SK-N-SH (cell line): Measurements from ENCODE around the gene ETHE1. TPM values are rescaled to one million over a fixed set of nuclear protein-coding genes. Genes with fewer than 3 reads are reported as not detected.

ENCODE experiments used
- CTCF ChIA-PET: fragments of 300-600, 350-600 bp; formaldehyde crosslinking; extraction: SDS; loops from one replicate; lab custom pipeline; 2021; lab: Yijun Ruan, JAX
- POLR2A ChIA-PET: fragments of 350-600 bp; sonication (Branson Sonifier 250); formaldehyde crosslinking; extraction: SDS; loops from one replicate; lab custom pipeline; 2020; ENCODE audit warnings: antibody characterized with exemption, inconsistent platforms; lab: Yijun Ruan, JAX
- DNase-seq: peaks from one replicate; pipeline ENCODE4 v3.0.0; 2012
- H2AFZ ChIP-seq: fragments of 200-600 bp; sonication (generic); 2 replicates; pipeline ENCODE4 v1.8.1; 2016; ENCODE audit warnings: antibody characterized with exemption, mild to moderate bottlenecking, low read depth
- H3F3A ChIP-seq: fragments of 200-600 bp; sonication (generic); replicated peaks from 2 replicates; pipeline ENCODE3; 2016; ENCODE audit warnings: antibody characterized with exemption, mild to moderate bottlenecking; ENCODE audit not compliant: insufficient read depth
- H3K27ac ChIP-seq, 2 experiments: fragments of 200-500 bp in 1 of 2; fragments of 200-600 bp in 1 of 2; sonication (Bioruptor generic) in 1 of 2; sonication (generic), shearing (Covaris generic) in 1 of 2; 2 replicates each; pipeline versions ENCODE4 v1.5.1 to v1.6.1; 2014 to 2016; ENCODE audit warnings: low read depth in 2 of 2, inconsistent platforms in 1 of 2, low read length in 1 of 2, mild to moderate bottlenecking in 1 of 2, mixed read lengths in 1 of 2
- H3K27me3 ChIP-seq: fragments of 200-600 bp; sonication (generic), shearing (Covaris generic); 2 replicates; pipeline ENCODE4 v1.6.1; 2016; ENCODE audit warnings: mixed run types; ENCODE audit not compliant: insufficient read depth
- H3K36me3 ChIP-seq, 2 experiments: fragments of 200-500 bp in 1 of 2; fragments of 200-600 bp in 1 of 2; sonication (Bioruptor generic) in 1 of 2; sonication (generic) in 1 of 2; replicated peaks in 1 of 2; 2 replicates each; pipeline versions ENCODE3 to v1.5.1; 2014 to 2016; ENCODE audit warnings: low read length in 1 of 2, mild to moderate bottlenecking in 1 of 2; ENCODE audit not compliant: insufficient read depth in 2 of 2, control insufficient read depth in 1 of 2
- H3K4me1 ChIP-seq, 2 experiments: fragments of 200-500 bp in 1 of 2; fragments of 200-600 bp in 1 of 2; sonication (Bioruptor generic) in 1 of 2; sonication (generic), shearing (Covaris generic) in 1 of 2; 2 replicates each; pipeline versions ENCODE4 v1.5.1 to v1.6.1; 2014 to 2016; ENCODE audit warnings: low read depth in 1 of 2, low read length in 1 of 2, mixed run types in 1 of 2; ENCODE audit not compliant: insufficient read depth in 2 of 2, control insufficient read depth in 1 of 2
- H3K4me2 ChIP-seq: fragments of 200-600 bp; sonication (generic), shearing (Covaris generic); 2 replicates; pipeline ENCODE4 v1.6.1; 2017; ENCODE audit warnings: mixed run types
- H3K4me3 ChIP-seq, 2 experiments: fragments of 200-500 bp in 1 of 2; fragments of 200-600 bp in 1 of 2; sonication (Bioruptor generic) in 1 of 2; sonication (generic), shearing (Covaris generic) in 1 of 2; 2 replicates each; pipeline versions ENCODE4 v1.5.1 to v1.8.1; 2014 to 2016; ENCODE audit warnings: low read depth in 2 of 2, inconsistent platforms in 1 of 2, low read length in 1 of 2, mild to moderate bottlenecking in 1 of 2, mixed read lengths in 1 of 2, moderate library complexity in 1 of 2
- H3K79me2 ChIP-seq: fragments of 200-600 bp; sonication (generic); 2 replicates; pipeline ENCODE4 v1.8.1; 2017; ENCODE audit warnings: mild to moderate bottlenecking; ENCODE audit not compliant: insufficient read depth
- H3K9ac ChIP-seq: fragments of 200-600 bp; sonication (generic); 2 replicates; pipeline ENCODE4 v1.6.1; 2017; ENCODE audit warnings: mixed run types
- H3K9me2 ChIP-seq: fragments of 200-600 bp; sonication (generic); 2 replicates; pipeline ENCODE4 v1.6.1; 2017; ENCODE audit warnings: mixed run types
- H3K9me3 ChIP-seq: fragments of 200-600 bp; sonication (generic); 2 replicates; pipeline ENCODE4 v1.6.1; 2017; ENCODE audit warnings: mixed run types, mild to moderate bottlenecking, moderate library complexity
- H4K20me1 ChIP-seq: fragments of 200-600 bp; sonication (generic); 2 replicates; pipeline ENCODE4 v1.6.1; 2017; ENCODE audit warnings: mild to moderate bottlenecking, mixed run types; ENCODE audit not compliant: insufficient read depth
- CHD2 ChIP-seq: fragments of 150-350 bp; IDR thresholded peaks from 2 replicates; pipeline ENCODE4 v1.6.1; 2018; ENCODE audit warnings: low read length; ENCODE audit not compliant: partially characterized antibody
- CTCF ChIP-seq: fragments of 200-600 bp; sonication (generic); IDR thresholded peaks from 2 replicates; pipeline ENCODE4 v1.6.1; 2017; ENCODE audit warnings: antibody characterized with exemption, mild to moderate bottlenecking, moderate library complexity
- FOXJ3 ChIP-seq: sonication (generic); formaldehyde crosslinking; IDR thresholded peaks from 2 replicates; pipeline ENCODE4 v1.5.1; 2020; ENCODE audit warnings: mild to moderate bottlenecking, missing genetic modification reagents
- GABPA ChIP-seq: IDR thresholded peaks from 2 replicates; pipeline ENCODE4 v1.4.0; 2012; ENCODE audit warnings: low read depth, mild to moderate bottlenecking
- IRF3 ChIP-seq: fragments of 150-350 bp; IDR thresholded peaks from 2 replicates; pipeline ENCODE4 v1.6.1; 2016; ENCODE audit warnings: mild to moderate bottlenecking, low read depth, low read length
- MAX ChIP-seq: IDR thresholded peaks from 2 replicates; pipeline ENCODE4 v1.4.0; 2012; ENCODE audit warnings: low read depth
- MEF2A ChIP-seq: IDR thresholded peaks from 2 replicates; pipeline ENCODE4 v1.4.0; 2012; ENCODE audit warnings: low read depth, borderline replicate concordance
- MXI1 ChIP-seq: IDR thresholded peaks from 2 replicates; pipeline ENCODE4 v1.6.1; 2012; ENCODE audit warnings: mild to moderate bottlenecking, low read depth, low read length, improper control_type of control experiment
- NFIC ChIP-seq: IDR thresholded peaks from 2 replicates; pipeline ENCODE4 v1.4.0; 2012; ENCODE audit warnings: borderline replicate concordance
- NRF1 ChIP-seq: IDR thresholded peaks from 2 replicates; pipeline ENCODE4 v1.6.1; 2012; ENCODE audit warnings: low read depth, mild to moderate bottlenecking, low read length
- RAD21 ChIP-seq: IDR thresholded peaks from 2 replicates; pipeline ENCODE4 v1.6.1; 2012; ENCODE audit warnings: mild to moderate bottlenecking, low read length
- RCOR1 ChIP-seq: fragments of 150-350 bp; IDR thresholded peaks from 2 replicates; pipeline ENCODE4 v1.6.1; 2017; ENCODE audit warnings: antibody characterized with exemption, low read length
- REST ChIP-seq: IDR thresholded peaks from 2 replicates; pipeline ENCODE4 v1.6.1; 2012; ENCODE audit warnings: mild to moderate bottlenecking, low read depth, low read length, moderate library complexity
- RFX5 ChIP-seq: IDR thresholded peaks from 2 replicates; pipeline ENCODE4 v1.6.1; 2012; ENCODE audit warnings: mild to moderate bottlenecking, improper control_type of control experiment, low read length
- RXRA ChIP-seq: IDR thresholded peaks from 2 replicates; pipeline ENCODE4 v1.4.0; 2012; ENCODE audit warnings: low read depth, mild to moderate bottlenecking, borderline replicate concordance
- TEAD4 ChIP-seq: IDR thresholded peaks from 2 replicates; pipeline ENCODE4 v1.4.0; 2012; ENCODE audit warnings: mild to moderate bottlenecking, borderline replicate concordance; ENCODE audit not compliant: insufficient read depth
- ZBTB33 ChIP-seq: IDR thresholded peaks from 2 replicates; pipeline ENCODE4 v1.4.0; 2012; ENCODE audit warnings: low read depth, borderline replicate concordance
- WGBS: methylation state at CpG from one replicate; pipeline ENCODE4 v1.1.6; 2017; ENCODE audit warnings: low lambda C conversion rate; 5-methylcytosine and 5-hydroxymethylcytosine counted together
- polyA plus RNA-seq, 3 experiments: library from polyadenylated mRNA; depleted of rRNA; stranded (reverse); fragments of >200 nt; gene quantifications; 2 replicates each; pipeline ENCODE4 v1.2.3, GENCODE V29; 2012

Gene ETHE1
- polyA plus RNA-seq, 1 of the 3 experiments (the other 2 are of a cell fraction) = 86.2 TPM

GRCh38 chr19:43460362-43461016, 66.5 kb downstream of the ETHE1 start:
- DNase-seq = no peak
- POLR2A ChIA-PET = no interaction called here

More at GRCh38 chr19:43460362-43461016, 66.5 kb downstream of the ETHE1 start:
- Histone ChIP-seq H3F3A (peaks cover 8% of the 10 kb centered on the region), H3K9ac (no peak overlapping the region), H3K4me2 (no peak overlapping the region), H3K27me3 (no peaks in the 10 kb centered on the region), H2AFZ (no peak overlapping the region), H3K9me2 (no peaks in the 10 kb centered on the region), H3K79me2 (no peaks in the 10 kb centered on the region), H3K4me1 (peaks cover 5 to 10% of the 10 kb centered on the region in 2 experiments; a peak in 2 of 4 replicates), H3K4me3 (no peak overlapping the region), H3K36me3 (no peaks in the 10 kb centered on the region), H3K27ac (no peak overlapping the region)
- CTCF ChIA-PET = interaction anchor here (1.4 to 2.3 kb wide), 3 partner anchors 13 to 59 kb away, joined by 6 to 27 read pairs (median 9); no protein-coding TSS in a partner anchor
- TF ChIP-seq GABPA (no peak), ZBTB33 (no peak), MEF2A (no peak), FOXJ3 (CRISPR knock-in tag) (no peak), NRF1 (no peak), CTCF (no peak), NFIC (no peak), IRF3 (no peak), RXRA (no peak), RAD21 (no peak), RFX5 (no peak), REST (no peak), MXI1 (no peak), TEAD4 (no peak), CHD2 (no peak), MAX (no peak), RCOR1 (no peak)
- TF ChIP-seq, all 33 proteins: peak for 0
- H3K9me3 ChIP-seq = no peaks in the 10 kb centered on the region
- no peaks in the 10 kb centered on the region for H4K20me1 ChIP-seq
- 75% methylated on average over 16 of the region's 16 CpGs for WGBS
